ENCODE data around the gene TMEM165.

Gene TMEM165

GRCh38 chr4:55450566-55450965, 54.8 kb downstream of the TMEM165 start:
- H3K27me3 ChIP-seq (ENCODE audit: insufficient read depth, low read length, poor library complexity, severe bottlenecking) = no peaks in the 10 kb centered on the region
- no peak overlapping the region for H3K9ac ChIP-seq (ENCODE audit: low read depth, low read length, poor library complexity, severe bottlenecking)
- peaks cover 11% of the 10 kb centered on the region; the same call in 1 of the 2 replicates for H3K36me3 ChIP-seq (ENCODE audit: insufficient read depth, low read length)
- H3K4me2 ChIP-seq (ENCODE audit: low read depth, low read length, poor library complexity, severe bottlenecking) = no peak overlapping the region
- no peaks in the 10 kb centered on the region for H3K9me3 ChIP-seq (ENCODE audit: insufficient read depth, low read depth, low read length)
- H3K4me1 ChIP-seq (ENCODE audit: insufficient read depth, low read length, poor library complexity, severe bottlenecking) = no peaks in the 10 kb centered on the region
- H3K4me3 ChIP-seq (ENCODE audit: low read length, poor library complexity, severe bottlenecking) = no peak overlapping the region
- H4K20me1 ChIP-seq (ENCODE audit: insufficient read depth, low read length, poor library complexity, severe bottlenecking) = no peaks in the 10 kb centered on the region
- TF ChIP-seq EZH2phosphoT487 (IDR thresholded peaks at IDR 0.05; ENCODE audit: borderline replicate concordance) (no peak), CTCF (conservative IDR thresholded peaks at IDR 0.05; ENCODE audit: low read length) (no peak)
- no peaks in the 10 kb centered on the region for H3K9me2 ChIP-seq (replicated peaks; ENCODE audit: low read depth, low read length)
- no peaks in the 10 kb centered on the region for H3F3A ChIP-seq (ENCODE audit: low read depth)
- H3K79me2 ChIP-seq (ENCODE audit: insufficient read depth, low read length) = no peaks in the 10 kb centered on the region
- H2AFZ ChIP-seq (ENCODE audit: low read length) = no peak overlapping the region

GRCh38 chr4:55458164-55458563, 62.4 kb downstream of the TMEM165 start:
- H3K9ac ChIP-seq (ENCODE audit: low read depth, low read length, poor library complexity, severe bottlenecking) = no peak overlapping the region
- no peaks in the 10 kb centered on the region for H3F3A ChIP-seq (ENCODE audit: low read depth)
- H3K9me3 ChIP-seq (ENCODE audit: insufficient read depth, low read depth, low read length) = no peaks in the 10 kb centered on the region
- no peak overlapping the region for H2AFZ ChIP-seq (ENCODE audit: low read length)
- no peak overlapping the region for H3K4me3 ChIP-seq (ENCODE audit: low read length, poor library complexity, severe bottlenecking)
- TF ChIP-seq EZH2phosphoT487 (IDR thresholded peaks at IDR 0.05; ENCODE audit: borderline replicate concordance) = no peak
- no peak for TF ChIP-seq CTCF (conservative IDR thresholded peaks at IDR 0.05; ENCODE audit: low read length)
- H3K27me3 ChIP-seq (ENCODE audit: insufficient read depth, low read length, poor library complexity, severe bottlenecking) = no peaks in the 10 kb centered on the region
- no peaks in the 10 kb centered on the region for H3K4me1 ChIP-seq (ENCODE audit: insufficient read depth, low read length, poor library complexity, severe bottlenecking)
- no peaks in the 10 kb centered on the region for H4K20me1 ChIP-seq (ENCODE audit: insufficient read depth, low read length, poor library complexity, severe bottlenecking)
- no peaks in the 10 kb centered on the region for H3K36me3 ChIP-seq (ENCODE audit: insufficient read depth, low read length)
- H3K9me2 ChIP-seq (replicated peaks; ENCODE audit: low read depth, low read length) = no peaks in the 10 kb centered on the region
- H3K79me2 ChIP-seq (ENCODE audit: insufficient read depth, low read length) = no peaks in the 10 kb centered on the region
- H3K4me2 ChIP-seq (ENCODE audit: low read depth, low read length, poor library complexity, severe bottlenecking) = no peak overlapping the region

- Histone ChIP-seq H4K20me1 (ENCODE audit: insufficient read depth, low read length, poor library complexity, severe bottlenecking) (no peaks in the 10 kb centered on the region), H3F3A (ENCODE audit: low read depth) (no peaks in the 10 kb centered on the region), H3K27me3 (ENCODE audit: insufficient read depth, low read length, poor library complexity, severe bottlenecking) (no peaks in the 10 kb centered on the region), H3K4me1 (ENCODE audit: insufficient read depth, low read length, poor library complexity, severe bottlenecking) (no peaks in the 10 kb centered on the region), H2AFZ (ENCODE audit: low read length) (no peak overlapping the region), H3K9me3 (ENCODE audit: insufficient read depth, low read depth, low read length) (no peaks in the 10 kb centered on the region), H3K9me2 (replicated peaks; ENCODE audit: low read depth, low read length) (no peaks in the 10 kb centered on the region), H3K36me3 (ENCODE audit: insufficient read depth, low read length) (no peaks in the 10 kb centered on the region), H3K79me2 (ENCODE audit: insufficient read depth, low read length) (no peaks in the 10 kb centered on the region), H3K9ac (ENCODE audit: low read depth, low read length, poor library complexity, severe bottlenecking) (no peak overlapping the region), H3K4me2 (ENCODE audit: low read depth, low read length, poor library complexity, severe bottlenecking) (no peak overlapping the region), H3K4me3 (ENCODE audit: low read length, poor library complexity, severe bottlenecking) (no peak overlapping the region)
- TF ChIP-seq EZH2phosphoT487 (IDR thresholded peaks at IDR 0.05; ENCODE audit: borderline replicate concordance) (no peak), CTCF (conservative IDR thresholded peaks at IDR 0.05; ENCODE audit: low read length) (no peak)
These were observed 62.9 kb downstream of the TMEM165 start for GRCh38 chr4:55458611-55459010.
